Measurements from ENCODE around the gene BCL2L12.
"Not testable (repeated sequence)": the region's sequence is repeated elsewhere in the genome, so short reads cannot be mapped to it uniquely, and the experiment has no call there.

BCL2L12 gene

GRCh38 chr19:49718991-49719390 lies 53.3 kb downstream of the BCL2L12 start:
- no peak for DNase-seq

GRCh38 chr19:49719420-49719819 lies 53.7 kb downstream of the BCL2L12 start:
- DNase-seq: not testable (repeated sequence)
